ENCODE data around the gene NUP85.

GRCh38 chr17:75260641-75261335, 55.3 kb downstream of the NUP85 start:
- no peak for TF ChIP-seq CTCF (IDR thresholded peaks at IDR 0.05)
- TF ChIP-seq POLR2A (IDR thresholded peaks at IDR 0.05), result no peak
